A673 (cell line): ENCODE measurements around the gene SMIM31.

Experiments
- CTCF ChIP-seq: fragments of 300-800, 200-600 bp; sonication (generic); conservative IDR thresholded peaks from 2 replicates; pipeline ENCODE4 v1.5.1; 2017; ENCODE audit warnings: low read depth, mild to moderate bottlenecking, antibody characterized with exemption, low read length, moderate library complexity, mixed read lengths
- EZH2 ChIP-seq: fragments of 200-600 bp; sonication (generic); IDR thresholded peaks from 2 replicates; pipeline ENCODE4 v1.6.1; 2017; ENCODE audit warnings: borderline replicate concordance, low read depth, mild to moderate bottlenecking, mixed read lengths, antibody characterized with exemption, low read length; ENCODE audit not compliant: poor library complexity, severe bottlenecking

- TF ChIP-seq CTCF, result no peak
- no peak for TF ChIP-seq EZH2
Observed at GRCh38 chr4:164730705-164731393, 23.1 kb upstream of the SMIM31 start.
